Natural killer cell treated with Interleukin-12 subunit alpha and Interleukin-12 subunit beta and Interleukin-15 and Interleukin-18, amount 100 ng/mL, for 72 hours (primary cell): ENCODE data around the gene IRGC. TPM values are rescaled to one million over a fixed set of nuclear protein-coding genes. Genes with fewer than 3 reads are reported as not detected.

Experiments
- ATAC-seq, 2 donors: fragments of 150-1000 bp; cut with Tn5 transposase in 1 of 2; sonication (Bioruptor Pico), chemical (Tn5 transposase) in 1 of 2; 2 replicates each; pipeline ENCODE4 v1.10.0; 2021
- DNase-seq: peaks from one replicate; pipeline ENCODE4 v3.0.0; 2022; ENCODE audit warnings: low spot score
- H3K27ac Mint-ChIP-seq, 2 donors: 1 replicate in 1 of 2; 2 replicates in 1 of 2; pipeline ENCODE4 v1.8.0; 2022; ENCODE audit warnings: mixed read lengths in 2 of 2, mild to moderate bottlenecking in 1 of 2, moderate library complexity in 1 of 2
- H3K27me3 Mint-ChIP-seq, 2 donors: 1 replicate in 1 of 2; 2 replicates in 1 of 2; pipeline ENCODE4 v1.8.0; 2022; ENCODE audit warnings: mixed read lengths in 2 of 2
- H3K36me3 Mint-ChIP-seq: one replicate; pipeline ENCODE4 v1.8.0; 2022; ENCODE audit warnings: mixed read lengths
- H3K4me1 Mint-ChIP-seq, 2 donors: 1 replicate in 1 of 2; 2 replicates in 1 of 2; pipeline ENCODE4 v1.8.0; 2022; ENCODE audit warnings: low read depth in 2 of 2, mixed read lengths in 2 of 2, mild to moderate bottlenecking in 1 of 2
- H3K4me3 Mint-ChIP-seq: one replicate; pipeline ENCODE4 v1.8.0; 2022; ENCODE audit warnings: mixed read lengths
- H3K9me3 Mint-ChIP-seq: 2 replicates; pipeline ENCODE4 v1.8.0; 2022; ENCODE audit warnings: mixed read lengths
- total RNA-seq, 2 donors: library from RNA; stranded (reverse); gene quantifications; one replicate each; pipeline ENCODE4 v1.2.3, GENCODE V29; 2022

IRGC gene
- total RNA-seq, 2 donors from 2014 or later = not detected

GRCh38 chr19:43699506-43700394, 16.1 kb upstream of the IRGC start:
- ATAC-seq = no peak
- no peak for DNase-seq
- no peaks in the 10 kb centered on the region for H3K36me3 Mint-ChIP-seq
- H3K27me3 Mint-ChIP-seq = peaks cover 7 to 10% of the 10 kb centered on the region in 2 donors
- H3K9me3 Mint-ChIP-seq = no peaks in the 10 kb centered on the region
- H3K4me3 Mint-ChIP-seq = peak overlapping the region; percentile 87
- H3K4me1 Mint-ChIP-seq = peaks cover 21 to 32% of the 10 kb centered on the region in 2 donors
- H3K27ac Mint-ChIP-seq = peak overlapping the region; percentile 95 to 98

GRCh38 chr19:43700395-43701000, 15.4 kb upstream of the IRGC start:
- Mint-ChIP-seq H3K9me3 (no peaks in the 10 kb centered on the region), H3K27ac (peak overlapping the region; percentile 95 to 98), H3K27me3 (peaks cover 5 to 7% of the 10 kb centered on the region in 2 donors), H3K4me3 (peak overlapping the region; percentile 87), H3K36me3 (no peaks in the 10 kb centered on the region), H3K4me1 (peaks cover 21 to 32% of the 10 kb centered on the region in 2 donors)
- ATAC-seq (no peak), DNase-seq (no peak)

- peaks cover 21 to 32% of the 10 kb centered on the region in 2 donors for H3K4me1 Mint-ChIP-seq
- H3K27ac Mint-ChIP-seq = peak overlapping the region in 1 of 2 donors; percentile 24
- DNase-seq (no peak), ATAC-seq (no peak)
- H3K27me3 Mint-ChIP-seq = peaks cover 0 to 4% of the 10 kb centered on the region in 2 donors
- no peaks in the 10 kb centered on the region for H3K36me3 Mint-ChIP-seq
- no peaks in the 10 kb centered on the region for H3K9me3 Mint-ChIP-seq
- H3K4me3 Mint-ChIP-seq = no peak overlapping the region
Measured at GRCh38 chr19:43704002-43704705, 11.7 kb upstream of the IRGC start.

GRCh38 chr19:43705729-43706128, 10.1 kb upstream of the IRGC start:
- DNase-seq (no peak), ATAC-seq (no peak)
- Mint-ChIP-seq H3K27ac (peak overlapping the region in 1 of 2 donors; percentile 30), H3K4me1 (peaks cover 11 to 21% of the 10 kb centered on the region in 2 donors), H3K27me3 (peaks cover 0 to 6% of the 10 kb centered on the region in 2 donors), H3K9me3 (no peaks in the 10 kb centered on the region), H3K36me3 (no peaks in the 10 kb centered on the region), H3K4me3 (no peak overlapping the region)

- no peak overlapping the region for H3K27ac Mint-ChIP-seq
- H3K4me3 Mint-ChIP-seq = no peak overlapping the region
- DNase-seq (no peak), ATAC-seq (no peak)
- peaks cover 4 to 15% of the 10 kb centered on the region in 2 donors for H3K4me1 Mint-ChIP-seq
- peaks cover 10 to 12% of the 10 kb centered on the region in 2 donors for H3K27me3 Mint-ChIP-seq
- no peaks in the 10 kb centered on the region for H3K9me3 Mint-ChIP-seq
- H3K36me3 Mint-ChIP-seq = no peaks in the 10 kb centered on the region
Measured at GRCh38 chr19:43707158-43707712, 8.6 kb upstream of the IRGC start.

- ATAC-seq (no peak), DNase-seq (no peak)
- peaks cover 0 to 5% of the 10 kb centered on the region in 2 donors for H3K4me1 Mint-ChIP-seq
- peaks cover 10 to 15% of the 10 kb centered on the region in 2 donors for H3K27me3 Mint-ChIP-seq
- H3K9me3 Mint-ChIP-seq = no peaks in the 10 kb centered on the region
- no peak overlapping the region for H3K4me3 Mint-ChIP-seq
- H3K27ac Mint-ChIP-seq = no peak overlapping the region
- no peaks in the 10 kb centered on the region for H3K36me3 Mint-ChIP-seq
Measured at GRCh38 chr19:43708716-43709115, 7.2 kb upstream of the IRGC start.

- ATAC-seq (no peak), DNase-seq (no peak)
- peaks cover 2 to 5% of the 10 kb centered on the region in 2 donors for H3K4me1 Mint-ChIP-seq
- H3K27ac Mint-ChIP-seq = peak overlapping the region in 1 of 2 donors; percentile 8
- H3K9me3 Mint-ChIP-seq = no peaks in the 10 kb centered on the region
- H3K4me3 Mint-ChIP-seq = no peak overlapping the region
- H3K36me3 Mint-ChIP-seq = no peaks in the 10 kb centered on the region
- peaks cover 13 to 15% of the 10 kb centered on the region in 2 donors for H3K27me3 Mint-ChIP-seq
Measured at GRCh38 chr19:43711751-43712355, 4.0 kb upstream of the IRGC start.

- peaks cover 13 to 15% of the 10 kb centered on the region in 2 donors for H3K27me3 Mint-ChIP-seq
- H3K4me3 Mint-ChIP-seq = no peak overlapping the region
- H3K9me3 Mint-ChIP-seq = no peaks in the 10 kb centered on the region
- H3K36me3 Mint-ChIP-seq = no peaks in the 10 kb centered on the region
- no peak overlapping the region for H3K27ac Mint-ChIP-seq
- H3K4me1 Mint-ChIP-seq = peaks cover 2 to 5% of the 10 kb centered on the region in 2 donors
- DNase-seq (no peak), ATAC-seq (no peak)
Measured at GRCh38 chr19:43713208-43713607, 2.7 kb upstream of the IRGC start.

- Mint-ChIP-seq H3K4me3 (no peak overlapping the region), H3K36me3 (no peaks in the 10 kb centered on the region), H3K27ac (no peak overlapping the region), H3K4me1 (peaks cover 0 to 2% of the 10 kb centered on the region in 2 donors), H3K27me3 (peaks cover 0 to 6% of the 10 kb centered on the region in 2 donors), H3K9me3 (no peaks in the 10 kb centered on the region)
- DNase-seq (no peak), ATAC-seq (no peak)
Measured at GRCh38 chr19:43718627-43719377, 2.9 kb downstream of the IRGC start.

GRCh38 chr19:43719378-43719868, 3.5 kb downstream of the IRGC start:
- H3K27me3 Mint-ChIP-seq = peaks cover 0 to 6% of the 10 kb centered on the region in 2 donors
- peaks cover 0 to 2% of the 10 kb centered on the region in 2 donors for H3K4me1 Mint-ChIP-seq
- H3K9me3 Mint-ChIP-seq = no peaks in the 10 kb centered on the region
- ATAC-seq (no peak), DNase-seq (no peak)
- no peak overlapping the region for H3K27ac Mint-ChIP-seq
- H3K4me3 Mint-ChIP-seq = no peak overlapping the region
- H3K36me3 Mint-ChIP-seq = no peaks in the 10 kb centered on the region

GRCh38 chr19:43719918-43720317, 4.0 kb downstream of the IRGC start:
- Mint-ChIP-seq H3K36me3 (no peaks in the 10 kb centered on the region), H3K4me3 (no peak overlapping the region), H3K4me1 (no peaks in the 10 kb centered on the region), H3K27me3 (peaks cover 0 to under 1% of the 10 kb centered on the region in 2 donors), H3K27ac (no peak overlapping the region), H3K9me3 (no peaks in the 10 kb centered on the region)
- no peak for ATAC-seq
- no peak for DNase-seq

GRCh38 chr19:43720936-43721335, 5.1 kb downstream of the IRGC start:
- Mint-ChIP-seq H3K27me3 (no peaks in the 10 kb centered on the region), H3K27ac (peak overlapping the region in 1 of 2 donors; percentile 31), H3K4me3 (no peak overlapping the region), H3K4me1 (peaks cover 4 to 5% of the 10 kb centered on the region in 2 donors), H3K36me3 (no peaks in the 10 kb centered on the region), H3K9me3 (no peaks in the 10 kb centered on the region)
- no peak for ATAC-seq
- no peak for DNase-seq
